Prostate gland (tissue), 2 donors: ENCODE results near the gene NOXRED1. TPM values are rescaled to one million over a fixed set of nuclear protein-coding genes. Genes with fewer than 3 reads are reported as not detected.
A peak's percentile ranks its signal among the peaks of the same experiment; 100 is the strongest.

Experiments used
- DNase-seq: peaks from one replicate; pipeline ENCODE4 v3.0.0-alpha.2; 2019; ENCODE audit warnings: low spot score
- H3K27ac ChIP-seq, 2 donors: fragments of 200-600 bp; sonication (generic); 2 replicates each; pipeline ENCODE4 v1.5.1; 2017 to 2019
- H3K27me3 ChIP-seq: fragments of 200-600 bp; sonication (generic); replicated peaks from 2 replicates; pipeline ENCODE4 v1.5.1; 2019; ENCODE audit not compliant: insufficient read depth
- H3K36me3 ChIP-seq, 2 donors: fragments of 200-600 bp; sonication (generic); 1 replicate in 1 of 2; 2 replicates in 1 of 2; pipeline versions ENCODE4 v1.5.1 to v1.8.1; 2017 to 2019
- H3K4me1 ChIP-seq: fragments of 200-600 bp; sonication (generic); replicated peaks from 2 replicates; pipeline ENCODE4 v1.5.1; 2019
- H3K4me3 ChIP-seq, 2 donors: fragments of 200-600 bp; sonication (generic); 2 replicates each; pipeline ENCODE4 v1.5.1; 2017 to 2019
- H3K9me3 ChIP-seq: fragments of 200-600 bp; sonication (generic); 2 replicates; pipeline ENCODE4 v1.5.1; 2017
- CTCF ChIP-seq, 4 experiments: fragments of 200-600 bp in 2 of 4; fragments of 450-650 bp in 2 of 4; sonication (generic) in 2 of 4; IDR thresholded peaks; 1 replicate in 3 of 4; 2 replicates in 1 of 4; pipeline ENCODE4 v1.5.1; 2016 to 2019; ENCODE audit warnings: antibody characterized with exemption in 4 of 4, mild to moderate bottlenecking in 2 of 4, moderate library complexity in 2 of 4
- POLR2A ChIP-seq: fragments of 450-650 bp; IDR thresholded peaks from one replicate; pipeline ENCODE4 v1.6.1; 2016; ENCODE audit warnings: antibody characterized with exemption, mild to moderate bottlenecking
- POLR2AphosphoS5 ChIP-seq: sonication (generic); formaldehyde crosslinking; IDR thresholded peaks from one replicate; pipeline ENCODE4 v1.6.1; 2017; ENCODE audit warnings: antibody characterized with exemption
- WGBS: methylation state at CpG from one replicate; pipeline ENCODE4 v1.1.5; 2018; 5-methylcytosine and 5-hydroxymethylcytosine counted together
- intact Hi-C: fragments of 100-400 bp; cut with DNase I; formaldehyde crosslinking; loops from one replicate; pipeline ENCODE4 v1.14.2; 2022
- total RNA-seq, 2 donors: library from RNA; depleted of rRNA; stranded (reverse); fragments of >200 nt; gene quantifications; one replicate each; pipeline ENCODE4 v1.1.0, GENCODE V29; 2016

The NOXRED1 gene
- total RNA-seq, 2 donors from 2014 or later: 3.5 TPM; not detected in 1

GRCh38 chr14:77459072-77459723, 35.9 kb upstream of the NOXRED1 start:
- intact Hi-C loops: loop anchor here (2.0 to 10.0 kb wide), 5 partner anchors 82 to 302 kb away; partner anchors contain the start of genes ALKBH1, SAMD15, SLIRP and SPTLC2

GRCh38 chr14:77458249-77458950, 35.1 kb upstream of the NOXRED1 start:
- intact Hi-C loops: loop anchor here (2.0 to 10.0 kb wide), 5 partner anchors 81 to 301 kb away; partner anchors contain the start of genes ALKBH1, SAMD15, SLIRP and SPTLC2
- no peaks in the 10 kb centered on the region for H3K27me3 ChIP-seq
- no peak for TF ChIP-seq CTCF (IDR thresholded peaks at IDR 0.05)
- H3K9me3 ChIP-seq: no peaks in the 10 kb centered on the region
- no peaks in the 10 kb centered on the region for H3K4me1 ChIP-seq
- H3K27ac ChIP-seq: peak overlapping the region; percentile 92 to 97
- DNase-seq: peak; percentile 7
- under 1% methylated on average over 29 of the region's 29 CpGs for WGBS
- H3K4me3 ChIP-seq: peak overlapping the region; percentile 71 to 84
- peaks cover 6 to 16% of the 10 kb centered on the region in 2 donors for H3K36me3 ChIP-seq

More at GRCh38 chr14:77459072-77459723, 35.9 kb upstream of the NOXRED1 start:
- peak; percentile 54 for DNase-seq
- H3K27me3 ChIP-seq: no peaks in the 10 kb centered on the region
- peak overlapping the region; percentile 71 to 84 for H3K4me3 ChIP-seq
- TF ChIP-seq POLR2A (no peak), POLR2AphosphoS5 (peak; percentile 8), CTCF (IDR thresholded peaks at IDR 0.05) (peak in 3 of 4 experiments; percentile 49 to 60 (median 54))
- no peaks in the 10 kb centered on the region for H3K9me3 ChIP-seq
- 25% methylated on average over 13 of the region's 13 CpGs for WGBS
- H3K4me1 ChIP-seq: no peaks in the 10 kb centered on the region
- H3K36me3 ChIP-seq: peaks cover 6 to 22% of the 10 kb centered on the region in 2 donors
- peak overlapping the region in 1 of 2 donors; percentile 97 for H3K27ac ChIP-seq

GRCh38 chr14:77457522-77458248, 34.4 kb upstream of the NOXRED1 start, which contains the start of the genes AHSA1 and VIPAS39:
TSS of gene AHSA1 (plus strand) at chr14:77458093. CDS start at chr14:77458190, 97 bp downstream.
TSS of gene VIPAS39 (minus strand) at chr14:77457601. CDS start at chr14:77454102, 3,499 bp downstream.
- H3K27me3 ChIP-seq: no peaks in the 10 kb centered on the region
- peak within 1 kb of the TSS; percentile 71 to 84 for H3K4me3 ChIP-seq
- H3K9me3 ChIP-seq: no peaks in the 10 kb centered on the region
- intact Hi-C loops: loop anchor here (2.0 to 10.0 kb wide), 6 partner anchors 80 to 300 kb away; partner anchors contain the start of genes ALKBH1, GSTZ1, POMT2 and SAMD15
- under 1% methylated on average over 50 of the region's 50 CpGs for WGBS
- DNase-seq: peak; percentile 97
- H3K4me1 ChIP-seq: no peaks in the 10 kb centered on the region
- TF ChIP-seq POLR2A (peak; percentile 78), POLR2AphosphoS5 (peak; percentile 86), CTCF (IDR thresholded peaks at IDR 0.05) (peak in 1 of 4 experiments; percentile 14)
- peak within 1 kb of the TSS; percentile 92 to 97 for H3K27ac ChIP-seq
- H3K36me3 ChIP-seq: peaks cover 4 to 10% of the 10 kb centered on the region in 2 donors

GRCh38 chr14:77457115-77457521, 33.8 kb upstream of the NOXRED1 start:
- H3K4me3 ChIP-seq: peak overlapping the region; percentile 71 to 84
- no peaks in the 10 kb centered on the region for H3K27me3 ChIP-seq
- WGBS: 2% methylated on average over 18 of the region's 18 CpGs
- no peaks in the 10 kb centered on the region for H3K4me1 ChIP-seq
- H3K9me3 ChIP-seq: no peaks in the 10 kb centered on the region
- TF ChIP-seq POLR2AphosphoS5 (no peak), POLR2A (no peak)
- DNase-seq: no peak
- intact Hi-C loops: loop anchor here (2.0 to 10.0 kb wide), 4 partner anchors 80 to 300 kb away; partner anchors contain the start of genes ALKBH1, GSTZ1, POMT2 and SAMD15
- H3K27ac ChIP-seq: peak overlapping the region; percentile 92 to 97
- H3K36me3 ChIP-seq: peaks cover 0 to 4% of the 10 kb centered on the region in 2 donors
